HL-60 (cell line): ENCODE results near the gene KCNQ1.

ENCODE experiments used
- CTCF ChIP-seq: IDR thresholded peaks from one replicate; pipeline ENCODE4 v1.5.1; 2011; ENCODE audit warnings: low read length, control low read depth, inconsistent platforms; ENCODE audit not compliant: insufficient read depth
- GABPA ChIP-seq: IDR thresholded peaks from 2 replicates; pipeline ENCODE4 v1.6.1; 2012; ENCODE audit warnings: low read depth
- POLR2AphosphoS5 ChIP-seq: IDR thresholded peaks from 2 replicates; pipeline ENCODE4 v1.6.1; 2012; ENCODE audit warnings: low read depth
- REST ChIP-seq: IDR thresholded peaks from 2 replicates; pipeline ENCODE4 v1.6.1; 2012; ENCODE audit warnings: low read depth; ENCODE audit not compliant: insufficient replicate concordance
- SPI1 ChIP-seq: IDR thresholded peaks from 2 replicates; pipeline ENCODE4 v1.6.1; 2012; ENCODE audit warnings: low read depth, mild to moderate bottlenecking, borderline replicate concordance

GRCh38 chr11:2518111-2518982, 73.5 kb downstream of the KCNQ1 start:
- TF ChIP-seq CTCF (no peak), GABPA (no peak), REST (no peak), POLR2AphosphoS5 (no peak), SPI1 (no peak)
